GM21381 (cell line): ENCODE measurements around the gene SIPA1.

Source experiments
- ATAC-seq: cut with Tn5 transposase; IDR thresholded peaks from one replicate; pipeline ENCODE4 v1.9.1; 2021; ENCODE audit warnings: mild to moderate bottlenecking, moderate library complexity; ENCODE audit not compliant: unreplicated experiment

SIPA1 gene

DNA sequence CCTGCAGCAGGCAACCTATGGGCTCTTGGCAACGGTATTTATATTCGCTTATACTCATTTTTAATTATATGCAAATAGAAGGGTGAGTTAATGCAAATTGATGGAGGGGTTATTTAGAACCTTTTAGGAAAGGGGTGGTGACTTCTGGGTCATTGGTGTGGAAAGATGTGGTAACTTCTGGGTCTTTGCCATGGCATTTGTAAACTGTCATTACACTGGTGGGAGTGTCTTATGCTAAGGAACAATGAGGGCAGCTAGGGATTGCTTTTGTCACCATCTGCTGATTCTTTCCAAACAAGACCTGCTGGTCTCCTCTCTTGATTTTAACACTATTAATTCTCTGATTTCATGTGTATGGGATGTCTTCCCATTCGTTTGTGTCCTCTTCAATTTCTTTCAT lies 62.5 kb downstream of the SIPA1 start:
- no peak for ATAC-seq
